Gastrocnemius medialis (tissue), 4 donors: ENCODE measurements around the gene SHOC2. TPM values are rescaled to one million over a fixed set of nuclear protein-coding genes. Genes with fewer than 3 reads are reported as not detected.

Experiments
- ATAC-seq, 2 donors: fragments of 150-250 bp; one replicate each; pipeline ENCODE4 v1.9.1; 2016
- DNase-seq, 2 donors: peaks; one replicate each; pipeline ENCODE4 v3.0.0-alpha.2; 2019
- H3K27ac ChIP-seq, 4 donors: fragments of 200-600 bp; sonication (generic); 1 replicate in 1 of 4; 2 replicates in 3 of 4; pipeline ENCODE4 v1.5.1; 2016 to 2018; ENCODE audit warnings: mild to moderate bottlenecking in 2 of 4, moderate library complexity in 1 of 4
- H3K27me3 ChIP-seq, 3 donors: fragments of 200-600 bp; sonication (generic) in 2 of 3; 1 replicate in 1 of 3; 2 replicates in 2 of 3; pipeline versions ENCODE4 v1.5.1 to v1.6.0; 2016 to 2019; ENCODE audit warnings: mild to moderate bottlenecking in 1 of 3, moderate library complexity in 1 of 3
- H3K36me3 ChIP-seq, 2 donors: fragments of 200-600 bp; sonication (generic) in 1 of 2; one replicate each; pipeline ENCODE4 v1.5.1; 2017 to 2018
- H3K4me1 ChIP-seq, 2 donors: fragments of 200-600 bp; sonication (generic) in 1 of 2; one replicate each; pipeline ENCODE4 v1.5.1; 2016 to 2017; ENCODE audit warnings: mild to moderate bottlenecking in 2 of 2
- H3K4me3 ChIP-seq, 4 donors: fragments of 200-600 bp; sonication (generic) in 3 of 4; 1 replicate in 1 of 4; 2 replicates in 3 of 4; pipeline ENCODE4 v1.5.1; 2016 to 2019; ENCODE audit warnings: mild to moderate bottlenecking in 2 of 4
- H3K9me3 ChIP-seq, 3 donors: fragments of 200-600 bp; sonication (generic) in 2 of 3; 1 replicate in 1 of 3; 2 replicates in 2 of 3; pipeline ENCODE4 v1.5.1; 2016 to 2019
- POLR2A ChIP-seq, 2 donors: fragments of 450-650 bp; IDR thresholded peaks; one replicate each; pipeline ENCODE4 v1.6.1; 2017; ENCODE audit warnings: antibody characterized with exemption in 2 of 2, mild to moderate bottlenecking in 2 of 2, moderate library complexity in 2 of 2
- in situ Hi-C, 4 donors: fragments of 200-750 bp; cut with MboI; loops; one replicate each; pipeline versions ENCODE4 v1.15.0 to v1.8.0; 2017; ENCODE audit warnings: low sequenced_read_pairs in 4 of 4
- intact Hi-C: fragments of 100-400 bp; cut with DNase I; formaldehyde crosslinking; loops from one replicate; pipeline ENCODE4 v1.15.1; 2023; ENCODE audit warnings: low total_unique reads
- total RNA-seq, 4 donors: library from RNA; depleted of rRNA; stranded (reverse); fragments of >200 nt; gene quantifications; one replicate each; pipeline versions ENCODE4 v1.1.0 to v1.2.3, GENCODE V29; 2016
- TF ChIP-seq, protein P1 (sequence below), 5 experiments: fragments of 450-650 bp in 3 of 5; fragments of 200-600 bp in 2 of 5; sonication (generic) in 2 of 5; IDR thresholded peaks in 4 of 5; conservative IDR thresholded peaks in 1 of 5; 1 replicate in 4 of 5; 2 replicates in 1 of 5; pipeline ENCODE4 v1.5.1; 2016 to 2019; ENCODE audit warnings: antibody characterized with exemption in 5 of 5, mild to moderate bottlenecking in 3 of 5, moderate library complexity in 3 of 5

SHOC2 gene
- total RNA-seq, 4 donors from 2014 or later = 35.3 to 51.5 (median 43.5) TPM

DNA sequence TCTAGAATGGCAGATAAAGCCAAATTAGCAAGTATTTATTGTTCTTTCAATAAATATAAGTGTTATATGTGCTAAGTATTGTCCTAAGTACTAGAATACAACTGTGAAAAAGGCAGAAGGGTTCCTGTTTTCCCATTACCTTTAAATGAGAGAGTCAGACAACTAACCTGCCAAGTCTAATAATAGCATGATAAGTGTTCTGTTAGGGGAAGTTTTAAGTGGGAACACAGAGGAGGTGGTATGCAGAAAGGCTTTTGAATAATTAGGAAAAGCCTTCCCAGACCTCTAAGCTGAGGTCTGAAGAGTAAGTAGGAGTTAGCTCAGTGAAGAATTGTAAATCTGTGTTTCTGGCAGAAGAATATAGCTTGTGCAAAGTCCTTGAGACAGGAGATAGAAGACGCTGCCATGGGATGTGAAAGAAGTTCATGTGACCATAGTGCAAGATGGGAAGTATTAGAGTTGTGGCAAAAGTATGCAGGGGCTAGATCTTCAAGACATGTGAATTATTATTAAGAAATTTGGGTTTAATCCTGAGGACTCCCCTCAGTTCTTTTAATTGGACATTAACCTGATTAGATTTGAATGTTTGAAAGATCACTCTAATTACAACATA is 12.5 kb downstream of the SHOC2 start:
- Histone ChIP-seq H3K4me3 (no peak overlapping the region), H3K27me3 (no peaks in the 10 kb centered on the region), H3K36me3 (no peaks in the 10 kb centered on the region), H3K4me1 (peaks cover 11 to 14% of the 10 kb centered on the region in 2 donors), H3K9me3 (no peaks in the 10 kb centered on the region), H3K27ac (no peak overlapping the region)
- intact Hi-C loops (no loop called here), in situ Hi-C loops (no loop called here)
- TF ChIP-seq POLR2A (IDR thresholded peaks at IDR 0.05) = no peak
- TF ChIP-seq, protein P1, sequence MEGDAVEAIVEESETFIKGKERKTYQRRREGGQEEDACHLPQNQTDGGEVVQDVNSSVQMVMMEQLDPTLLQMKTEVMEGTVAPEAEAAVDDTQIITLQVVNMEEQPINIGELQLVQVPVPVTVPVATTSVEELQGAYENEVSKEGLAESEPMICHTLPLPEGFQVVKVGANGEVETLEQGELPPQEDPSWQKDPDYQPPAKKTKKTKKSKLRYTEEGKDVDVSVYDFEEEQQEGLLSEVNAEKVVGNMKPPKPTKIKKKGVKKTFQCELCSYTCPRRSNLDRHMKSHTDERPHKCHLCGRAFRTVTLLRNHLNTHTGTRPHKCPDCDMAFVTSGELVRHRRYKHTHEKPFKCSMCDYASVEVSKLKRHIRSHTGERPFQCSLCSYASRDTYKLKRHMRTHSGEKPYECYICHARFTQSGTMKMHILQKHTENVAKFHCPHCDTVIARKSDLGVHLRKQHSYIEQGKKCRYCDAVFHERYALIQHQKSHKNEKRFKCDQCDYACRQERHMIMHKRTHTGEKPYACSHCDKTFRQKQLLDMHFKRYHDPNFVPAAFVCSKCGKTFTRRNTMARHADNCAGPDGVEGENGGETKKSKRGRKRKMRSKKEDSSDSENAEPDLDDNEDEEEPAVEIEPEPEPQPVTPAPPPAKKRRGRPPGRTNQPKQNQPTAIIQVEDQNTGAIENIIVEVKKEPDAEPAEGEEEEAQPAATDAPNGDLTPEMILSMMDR (IDR thresholded peaks at IDR 0.05 in 4 of 5, conservative IDR thresholded peaks at IDR 0.05 in 1 of 5) = no peak
- ATAC-seq (no peak), DNase-seq (no peak)

DNA sequence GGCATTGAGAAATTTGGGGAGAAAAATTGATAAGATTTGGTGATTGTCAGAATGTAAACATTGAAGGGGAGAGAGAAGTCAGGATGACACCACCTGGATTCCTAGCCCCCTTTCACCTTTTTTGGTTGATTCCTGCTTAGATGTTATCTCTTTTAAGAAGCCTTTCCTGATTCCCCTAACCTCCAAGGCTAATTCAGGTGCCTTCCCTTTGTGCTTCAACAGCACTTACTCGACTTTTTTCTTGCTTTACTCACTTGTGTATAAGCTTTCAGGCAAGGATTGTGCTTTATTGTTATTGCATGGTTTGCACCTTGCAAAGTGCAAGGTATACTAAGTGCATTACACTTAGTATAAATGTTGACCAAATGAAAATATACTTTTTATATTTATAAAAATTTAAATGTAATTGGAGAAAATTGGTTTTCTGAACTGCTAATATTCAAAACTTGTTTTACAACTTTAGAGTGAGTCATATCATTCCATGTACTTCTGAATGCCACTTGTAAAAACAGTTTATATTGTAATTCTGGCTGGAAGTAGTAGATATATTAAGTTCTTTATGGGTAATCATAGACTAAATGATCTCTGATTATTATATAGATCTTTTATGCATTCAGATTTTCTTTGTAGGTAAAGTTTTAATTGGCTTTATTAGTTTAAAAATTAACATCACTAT is 13.2 kb downstream of the SHOC2 start:
- Histone ChIP-seq H3K9me3 (no peaks in the 10 kb centered on the region), H3K4me1 (peaks cover 11 to 14% of the 10 kb centered on the region in 2 donors), H3K4me3 (no peak overlapping the region), H3K27ac (no peak overlapping the region), H3K27me3 (no peaks in the 10 kb centered on the region), H3K36me3 (no peaks in the 10 kb centered on the region)
- no peak for TF ChIP-seq POLR2A (IDR thresholded peaks at IDR 0.05)
- TF ChIP-seq, protein P1 (IDR thresholded peaks at IDR 0.05 in 4 of 5, conservative IDR thresholded peaks at IDR 0.05 in 1 of 5) = no peak
- in situ Hi-C loops = no loop called here
- intact Hi-C loops = no loop called here
- DNase-seq (no peak), ATAC-seq (no peak)

DNA sequence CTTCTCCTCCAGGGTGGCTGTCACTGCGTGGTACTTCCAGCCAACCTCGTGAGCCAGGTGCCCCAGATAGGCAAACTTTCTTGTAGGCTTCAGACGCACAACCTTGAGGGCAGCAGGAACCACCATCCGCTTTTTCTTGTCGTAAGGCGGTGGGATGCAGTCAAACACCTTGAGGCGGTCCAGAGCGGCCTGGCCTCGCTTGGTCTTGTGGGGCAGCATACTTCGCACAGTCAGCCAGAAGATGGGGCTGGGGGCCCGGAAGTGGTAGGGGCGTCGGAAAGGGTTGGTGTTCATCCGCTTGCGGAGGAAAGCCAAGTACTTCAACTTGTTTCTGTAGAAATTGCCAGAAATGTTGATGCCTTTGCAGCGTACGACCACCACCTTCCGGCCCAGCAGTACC is 17.4 kb downstream of the SHOC2 start:
- H3K4me3 ChIP-seq = no peak overlapping the region
- H3K27ac ChIP-seq = no peak overlapping the region
- TF ChIP-seq POLR2A (IDR thresholded peaks at IDR 0.05) = no peak
- TF ChIP-seq, protein P1 (IDR thresholded peaks at IDR 0.05 in 4 of 5, conservative IDR thresholded peaks at IDR 0.05 in 1 of 5) = no peak
- DNase-seq (no peak), ATAC-seq (no peak)
- H3K4me1 ChIP-seq = peaks cover 0 to 7% of the 10 kb centered on the region in 2 donors
- no peaks in the 10 kb centered on the region for H3K27me3 ChIP-seq
- in situ Hi-C loops (no loop called here), intact Hi-C loops (no loop called here)
- no peaks in the 10 kb centered on the region for H3K36me3 ChIP-seq
- H3K9me3 ChIP-seq = no peaks in the 10 kb centered on the region

DNA sequence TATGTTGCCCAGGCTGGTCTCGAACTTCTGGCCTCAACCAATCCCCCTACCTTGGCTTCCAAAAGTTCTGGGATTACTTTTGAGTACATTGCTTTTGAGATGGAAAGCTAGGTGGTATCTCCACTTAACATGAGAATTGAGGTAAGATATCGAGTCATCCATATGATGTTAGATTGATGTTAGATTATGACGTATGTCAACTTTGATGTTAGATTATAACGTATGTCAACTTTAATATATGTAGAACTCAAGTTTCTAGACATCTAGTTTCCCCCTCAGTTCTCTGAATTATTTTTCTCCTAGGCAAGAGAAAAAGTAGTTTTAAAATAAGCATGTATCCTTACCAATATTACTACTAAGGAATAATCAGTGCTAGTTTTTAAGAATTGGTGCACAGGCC is 20.0 kb downstream of the SHOC2 start:
- in situ Hi-C loops = no loop called here
- intact Hi-C loops = no loop called here
- no peak for ATAC-seq
- Histone ChIP-seq H3K4me1 (peaks cover 2 to 10% of the 10 kb centered on the region in 2 donors), H3K4me3 (no peak overlapping the region), H3K9me3 (no peaks in the 10 kb centered on the region), H3K27me3 (no peaks in the 10 kb centered on the region), H3K36me3 (no peaks in the 10 kb centered on the region), H3K27ac (no peak overlapping the region)
- TF ChIP-seq, protein P1 (IDR thresholded peaks at IDR 0.05 in 4 of 5, conservative IDR thresholded peaks at IDR 0.05 in 1 of 5) = no peak
- no peak for TF ChIP-seq POLR2A (IDR thresholded peaks at IDR 0.05)
- DNase-seq = no peak
